ENCODE results near the gene SH3PXD2A.

GRCh38 chr10:103852189-103852711 lies 3.1 kb downstream of the SH3PXD2A start:
- TF ChIP-seq CTCF (IDR thresholded peaks at IDR 0.05) (no peak), POLR2AphosphoS5 (IDR thresholded peaks at IDR 0.05; ENCODE audit: insufficient read depth in 1 of 2, low read depth in 1 of 2) (peak in 1 of 2 donors; percentile 56), POLR2A (IDR thresholded peaks at IDR 0.05) (no peak)
